LoVo (cell line): ENCODE measurements around the gene GJC2.

Experiments used
- DNase-seq: peaks from one replicate; pipeline ENCODE4 v3.0.0-alpha.2; 2016; ENCODE audit warnings: low spot score

GJC2 gene

GRCh38 chr1:228194921-228195812 lies 45.4 kb downstream of the GJC2 start:
- DNase-seq, result no peak

- no peak for DNase-seq
These were observed 47.9 kb downstream of the GJC2 start for GRCh38 chr1:228197555-228198147.

- DNase-seq, result no peak
These were observed 49.4 kb downstream of the GJC2 start for GRCh38 chr1:228198977-228199590.

GRCh38 chr1:228204958-228205357 lies 55.2 kb downstream of the GJC2 start:
- DNase-seq, result no peak

- DNase-seq, result no peak
These were observed 56.1 kb downstream of the GJC2 start for GRCh38 chr1:228205526-228206436.

- no peak for DNase-seq
These were observed 57.0 kb downstream of the GJC2 start for GRCh38 chr1:228206582-228207351.

GRCh38 chr1:228207381-228207810 lies 57.7 kb downstream of the GJC2 start:
- no peak for DNase-seq

GRCh38 chr1:228207851-228208821 lies 58.4 kb downstream of the GJC2 start, which contains the start of gene OBSCN:
Gene OBSCN (plus strand): TSS chr1:228208044. CDS start chr1:228211784, 3,740 bp downstream.
- DNase-seq, result no peak

- DNase-seq, result no peak
These were observed 59.3 kb downstream of the GJC2 start for GRCh38 chr1:228208831-228209551.
